HG03457 (cell line): Measurements from ENCODE around the gene A4GNT.
"Not testable (repeated sequence)": the region's sequence is repeated elsewhere in the genome, so short reads cannot be mapped to it uniquely, and the experiment has no call there.

Experiments used
- ATAC-seq: cut with Tn5 transposase; IDR thresholded peaks from one replicate; pipeline ENCODE4 v1.9.1; 2021; ENCODE audit warnings: moderate number of reproducible peaks; ENCODE audit not compliant: unreplicated experiment

The A4GNT gene

DNA sequence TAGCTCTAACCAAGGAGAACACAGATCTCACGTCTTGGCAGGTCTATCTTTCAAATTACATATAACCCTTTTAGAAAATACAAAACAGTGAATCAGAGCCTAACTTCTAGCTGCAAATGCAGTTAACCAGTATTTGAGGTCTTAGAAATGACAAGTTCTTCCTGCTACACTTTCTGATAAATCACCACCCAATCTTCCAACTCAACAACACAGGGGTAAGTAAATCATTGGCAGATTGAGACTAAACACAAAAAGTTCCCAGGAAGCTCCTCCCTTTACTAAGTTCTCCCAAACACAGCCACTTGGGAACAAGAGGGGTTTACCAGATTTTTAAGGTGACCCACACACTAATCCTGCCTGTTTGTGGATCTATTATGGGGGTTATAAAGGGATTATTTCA lies at the start of gene A4GNT:
TSS of gene A4GNT (minus strand) at position 152 of the 400 bp plus-strand sequence. CDS start 1,134 bp downstream, outside the sequence.
- ATAC-seq = no peak

DNA sequence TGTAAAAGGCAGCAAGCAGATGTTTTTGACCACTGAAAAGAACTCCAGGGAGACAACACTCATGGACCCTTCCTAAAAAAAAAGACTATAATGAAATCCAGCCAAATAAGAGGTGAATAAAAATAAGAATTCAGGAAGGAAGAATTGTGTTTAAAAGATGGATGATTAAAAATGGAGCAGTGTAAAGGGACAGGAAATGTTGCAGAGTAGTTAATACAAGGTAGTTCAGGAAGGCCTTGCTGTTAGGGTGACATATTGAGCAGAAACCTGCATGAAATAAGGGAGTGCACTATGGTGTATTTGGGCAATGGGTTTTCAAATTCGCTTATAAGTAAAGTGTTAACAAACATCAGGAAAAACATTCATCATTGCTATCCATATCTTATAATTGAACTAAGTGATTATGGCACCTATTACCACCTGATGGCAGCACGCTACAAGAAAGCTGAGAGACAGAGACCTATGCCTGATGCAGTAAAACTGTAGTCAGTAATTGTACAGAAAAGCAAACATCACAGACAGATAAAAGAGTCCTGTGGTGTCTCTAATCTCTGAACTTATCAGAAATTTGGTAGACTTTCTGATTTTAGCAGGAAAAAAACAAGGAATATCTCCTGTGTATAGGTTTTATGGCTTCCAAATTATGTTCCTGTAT lies 48.3 kb upstream of the A4GNT start:
- peak; percentile 53 for ATAC-seq

- peak; percentile 75 for ATAC-seq
These were observed 42.4 kb upstream of the A4GNT start, which contains the start of gene DBR1 for GRCh38 chr3:138174421-138175131. Gene DBR1, minus strand, starts transcription at chr3:138174921. Its CDS starts 126 bp downstream, at chr3:138174795.

DNA sequence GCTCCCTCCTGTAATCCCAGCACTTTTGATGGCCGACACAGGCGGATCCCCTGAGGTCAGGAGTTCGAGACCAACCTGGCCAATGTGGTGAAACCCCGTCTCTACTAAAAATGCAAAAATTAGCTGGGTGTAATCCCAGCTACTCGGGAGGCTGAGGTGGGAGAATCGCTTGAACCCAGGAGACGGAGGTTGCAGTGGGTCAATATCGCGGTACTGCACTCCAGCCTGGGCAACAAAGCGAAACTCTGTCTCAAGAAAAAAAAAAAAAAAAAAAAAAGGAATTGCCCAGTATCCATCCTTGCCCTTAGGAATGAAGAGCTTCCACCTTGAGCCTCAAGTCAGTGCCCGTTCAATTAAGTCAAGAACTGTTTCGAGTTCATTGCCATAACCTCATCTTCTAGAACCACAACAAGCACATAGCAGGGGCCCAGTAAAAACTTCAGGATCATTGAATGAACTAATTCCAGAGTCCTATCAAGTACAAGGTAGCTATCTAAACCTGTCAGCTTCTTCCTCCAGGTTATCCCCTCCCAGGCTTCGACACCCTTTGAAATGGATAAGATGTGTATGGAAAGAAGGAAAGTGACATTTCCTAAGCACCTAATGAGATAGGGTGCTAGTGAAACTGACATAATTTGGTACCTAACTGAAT lies 41.7 kb upstream of the A4GNT start:
- no peak for ATAC-seq

DNA sequence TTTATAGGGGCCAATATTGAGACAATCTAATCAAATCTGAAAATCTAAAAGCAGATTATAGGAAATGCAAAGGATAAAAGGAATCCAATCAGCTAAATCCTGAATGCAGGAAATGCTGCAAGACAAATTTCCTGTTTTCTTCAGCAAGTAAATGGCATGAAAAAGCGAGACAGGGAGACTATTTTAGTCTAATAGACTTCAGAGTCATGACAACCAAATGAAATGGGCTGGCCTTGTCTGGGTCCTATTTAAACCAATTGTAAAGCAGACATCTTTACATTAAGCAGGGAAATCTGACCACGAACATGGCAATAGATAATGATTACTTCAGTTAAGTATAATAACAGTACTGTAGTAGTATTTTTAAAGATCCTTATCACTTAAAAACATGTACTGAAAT lies 40.4 kb upstream of the A4GNT start:
- ATAC-seq = no peak

DNA sequence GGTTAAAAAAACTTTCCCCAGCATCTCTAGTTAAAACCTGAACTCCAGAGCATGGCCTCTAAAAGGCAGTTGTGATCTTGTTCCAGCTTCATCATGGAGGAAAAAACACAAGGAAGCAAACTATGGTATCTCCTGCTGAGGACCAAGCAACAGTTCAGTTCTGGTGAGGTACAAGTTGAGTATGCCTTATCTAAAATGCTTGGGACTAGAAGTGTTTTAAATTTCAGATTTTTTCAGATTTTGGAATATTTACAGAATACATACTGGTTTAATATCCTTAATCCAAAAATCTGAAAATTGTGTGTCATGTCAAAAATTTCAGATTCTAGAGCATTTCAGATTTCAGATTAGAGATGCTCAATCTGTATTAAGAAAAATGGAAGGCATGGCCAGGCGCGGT lies 32.9 kb upstream of the A4GNT start:
- no peak for ATAC-seq

- no peak for ATAC-seq
These were observed 25.6 kb upstream of the A4GNT start for GRCh38 chr3:138157743-138158142.

- no peak for ATAC-seq
These were observed 22.3 kb upstream of the A4GNT start for GRCh38 chr3:138154534-138154933.

DNA sequence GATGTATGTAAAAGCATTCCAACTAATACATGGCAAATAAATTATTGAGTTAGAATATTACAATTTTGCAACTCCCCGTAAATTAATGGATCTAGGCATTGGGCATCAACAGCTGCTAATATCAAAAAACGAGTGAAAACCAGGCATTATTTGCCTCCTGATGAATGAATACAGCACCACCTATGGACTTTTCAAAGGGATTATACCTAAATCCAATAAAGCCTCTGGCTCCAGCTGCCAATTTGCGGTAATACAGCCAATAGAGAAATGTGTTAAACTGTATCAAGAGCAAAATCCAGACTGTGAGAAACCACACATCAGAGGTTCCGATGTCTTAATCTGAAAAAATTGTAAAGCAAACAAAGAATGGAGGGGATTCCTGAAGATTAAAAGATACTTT lies 16.3 kb upstream of the A4GNT start:
- ATAC-seq = no peak

DNA sequence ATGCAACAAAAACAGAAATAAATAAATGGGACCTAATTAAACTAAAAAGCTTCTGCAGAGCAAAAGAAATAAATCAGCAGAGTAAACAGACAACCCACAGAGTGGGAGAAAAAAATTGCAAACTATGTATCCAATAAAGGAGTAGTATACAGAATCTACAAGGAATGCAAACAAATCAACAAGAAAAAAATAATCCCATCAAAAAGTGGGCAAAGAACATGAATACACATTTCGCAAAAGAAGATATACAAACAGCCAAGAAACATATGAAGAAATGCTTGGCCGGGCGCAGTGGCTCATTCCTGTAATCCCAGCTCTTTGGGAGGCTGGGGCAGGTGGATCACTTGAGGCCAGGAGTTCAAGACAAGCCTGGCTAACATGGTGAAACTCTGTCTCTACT lies 10.0 kb upstream of the A4GNT start:
- not testable (repeated sequence) for ATAC-seq

- no peak for ATAC-seq
These were observed 8.8 kb upstream of the A4GNT start for GRCh38 chr3:138140940-138141339.

GRCh38 chr3:138139691-138140090 lies 7.5 kb upstream of the A4GNT start:
- ATAC-seq = no peak

DNA sequence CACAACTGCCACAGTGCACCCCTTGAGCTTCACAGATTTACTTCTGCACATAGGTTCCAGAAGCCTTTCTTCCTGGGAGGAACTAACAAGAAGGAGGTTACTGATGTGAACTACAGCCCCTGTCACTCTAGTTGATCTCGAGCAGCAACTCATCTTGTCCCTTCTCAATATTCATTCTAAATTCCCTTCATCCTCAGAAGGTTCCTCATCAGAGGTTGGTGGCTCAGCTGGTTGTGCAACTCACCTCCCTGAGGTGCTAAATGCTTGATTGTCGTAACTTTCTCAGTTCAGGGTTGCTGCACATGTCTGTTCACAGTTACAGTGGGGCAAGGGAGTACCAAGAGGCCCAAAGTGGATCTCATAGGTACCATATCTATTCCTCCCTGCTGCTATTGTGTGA lies 5.7 kb upstream of the A4GNT start:
- no peak for ATAC-seq

GRCh38 chr3:138136201-138136600 lies 4.0 kb upstream of the A4GNT start:
- ATAC-seq = no peak

DNA sequence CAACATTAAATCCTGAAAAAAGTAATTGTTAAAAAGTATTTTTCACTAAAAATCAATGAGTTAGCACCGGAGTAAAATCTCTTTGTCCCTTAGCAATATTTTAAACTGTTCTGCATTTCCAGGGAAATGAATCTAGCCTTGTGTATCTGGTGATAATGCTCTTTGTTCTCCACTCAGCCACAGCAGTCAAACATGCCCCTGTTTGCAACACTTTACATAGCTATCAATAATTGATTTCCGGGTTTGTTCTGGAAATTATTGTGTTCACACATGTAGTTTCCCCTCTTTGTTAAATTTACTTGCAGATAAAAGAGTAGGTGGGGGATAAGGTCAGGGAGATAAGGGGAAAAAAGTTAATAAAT lies 3.6 kb upstream of the A4GNT start:
- no peak for ATAC-seq

DNA sequence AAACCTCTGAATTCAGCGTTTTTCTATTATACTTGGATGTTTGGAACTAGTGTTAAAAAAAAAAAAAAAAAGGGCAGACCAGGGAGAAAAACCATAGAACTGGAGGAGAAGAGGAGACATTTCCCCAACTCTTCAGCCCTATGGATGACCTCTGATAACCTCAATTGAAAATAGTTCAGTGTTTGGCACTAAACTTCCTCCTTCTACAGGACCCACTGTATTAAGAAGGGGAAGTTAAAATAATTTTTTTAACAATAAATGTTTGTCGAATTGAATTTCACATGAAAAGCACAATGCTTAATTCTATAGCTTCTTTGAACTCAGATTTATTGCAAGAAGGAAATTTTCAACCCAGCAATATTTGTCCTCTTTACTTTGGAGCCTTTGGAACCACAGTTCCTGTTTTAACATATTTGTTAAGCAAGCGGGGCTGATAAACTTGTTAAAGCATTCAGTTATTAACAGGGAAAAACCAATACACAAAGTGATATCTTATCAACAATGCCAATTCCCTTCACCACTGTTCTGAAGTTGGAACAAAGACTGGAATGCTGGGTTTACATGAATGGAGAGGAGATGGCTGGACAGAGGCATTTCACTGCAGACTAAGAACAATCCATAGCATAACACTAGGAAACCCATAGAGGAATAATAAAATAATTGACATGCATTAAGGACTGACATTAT lies 3.1 kb upstream of the A4GNT start:
- ATAC-seq = no peak

GRCh38 chr3:138127636-138128365 lies 4.4 kb downstream of the A4GNT start:
- ATAC-seq = no peak

DNA sequence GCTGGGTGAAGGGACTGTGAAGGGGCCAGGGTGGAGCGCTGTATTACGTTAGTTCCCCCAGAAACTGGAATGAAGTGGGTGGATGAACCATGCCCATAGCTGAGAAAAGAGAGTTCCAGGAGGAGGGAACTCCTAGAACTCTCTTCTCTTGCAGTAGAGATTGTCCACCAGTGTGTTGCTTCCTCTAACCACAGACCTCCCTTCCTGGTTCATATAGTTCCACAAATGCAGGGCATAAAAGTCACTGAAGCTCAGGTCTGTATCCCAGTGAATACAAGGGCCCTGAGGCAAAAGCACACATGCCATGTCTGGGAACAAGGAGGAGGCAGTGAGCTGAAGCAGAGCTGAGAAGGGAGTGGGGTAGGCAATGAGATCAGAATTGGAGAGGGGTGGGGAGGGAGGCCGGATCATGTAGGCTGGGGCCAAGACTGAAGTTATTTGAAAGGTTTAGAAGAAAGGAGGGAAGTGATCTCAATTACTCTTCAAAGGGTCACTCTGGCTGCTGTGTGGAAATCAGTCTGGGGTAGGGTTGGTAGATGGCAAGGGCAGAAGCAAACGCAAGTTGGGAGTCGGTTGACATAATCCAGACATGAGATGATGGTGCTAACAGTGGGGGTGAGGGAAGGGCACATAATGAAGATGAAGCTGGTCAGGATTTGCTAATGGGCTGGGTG lies 6.5 kb downstream of the A4GNT start:
- ATAC-seq = no peak

- no peak for ATAC-seq
These were observed 7.4 kb downstream of the A4GNT start for GRCh38 chr3:138124706-138125355.

DNA sequence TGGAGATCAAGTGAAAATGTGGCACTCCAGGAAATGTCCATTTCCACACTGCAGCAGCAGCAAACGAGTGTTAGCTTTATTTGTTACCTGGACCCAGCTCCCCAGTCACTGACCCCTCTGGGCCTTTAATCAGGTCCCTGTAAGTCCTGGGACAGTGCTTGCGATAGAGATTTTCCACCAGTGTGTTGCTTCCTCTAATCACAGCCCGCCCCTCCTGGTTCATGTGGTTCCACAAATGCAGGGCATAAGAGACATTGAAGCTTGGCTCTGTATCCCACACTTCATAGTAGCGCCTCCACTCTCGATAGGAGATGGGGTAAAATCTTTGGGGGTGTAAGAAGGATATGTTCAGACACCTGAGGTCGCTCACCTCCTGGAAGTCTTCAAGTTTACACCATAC lies 8.0 kb downstream of the A4GNT start:
- no peak for ATAC-seq
